ENCODE results near the gene MRPS27.

GRCh38 chr5:72337159-72337558 lies 17.1 kb upstream of the MRPS27 start:
- TF ChIP-seq CTCF (IDR thresholded peaks at IDR 0.05 in 4 of 5, conservative IDR thresholded peaks at IDR 0.05 in 1 of 5) (no peak), POLR2A (IDR thresholded peaks at IDR 0.05) (no peak)
